CD14-positive monocyte (primary cell): ENCODE results near the gene RTN4IP1. TPM values are rescaled to one million over a fixed set of nuclear protein-coding genes. Genes with fewer than 3 reads are reported as not detected.

Experiments used
- DNase-seq, 3 donors: peaks; one replicate each; pipeline ENCODE4 v3.0.0-alpha.2; 2011 to 2022
- H2AFZ ChIP-seq: 2 replicates; pipeline ENCODE4 v1.6.0; 2012; ENCODE audit warnings: mild to moderate bottlenecking, low read depth, low read length, inconsistent platforms; ENCODE audit not compliant: insufficient read depth, poor library complexity, severe bottlenecking
- H3K27ac ChIP-seq, 2 donors: 1 replicate in 1 of 2; 2 replicates in 1 of 2; pipeline ENCODE4 v1.5.1; 2012 to 2013; ENCODE audit warnings: low read length in 2 of 2, control low read depth in 1 of 2, inconsistent platforms in 1 of 2, low read depth in 1 of 2, mild to moderate bottlenecking in 1 of 2
- H3K27me3 ChIP-seq, 2 donors: one replicate each; pipeline versions ENCODE4 v1.6.0 to v1.6.1; 2011 to 2013; ENCODE audit warnings: low read length in 2 of 2; ENCODE audit not compliant: control insufficient read depth in 2 of 2, insufficient read depth in 2 of 2
- H3K36me3 ChIP-seq, 2 donors: replicated peaks in 1 of 2; 1 replicate in 1 of 2; 2 replicates in 1 of 2; pipeline versions ENCODE4 v1.5.1 to v1.6.1; 2012 to 2013; ENCODE audit warnings: low read length in 2 of 2, control low read depth in 1 of 2, inconsistent platforms in 1 of 2, mild to moderate bottlenecking in 1 of 2; ENCODE audit not compliant: insufficient read depth in 2 of 2, control insufficient read depth in 1 of 2
- H3K4me1 ChIP-seq, 2 donors: 1 replicate in 1 of 2; 2 replicates in 1 of 2; pipeline versions ENCODE4 v1.5.1 to v1.6.1; 2012 to 2013; ENCODE audit warnings: low read length in 2 of 2, control low read depth in 1 of 2, inconsistent platforms in 1 of 2, mild to moderate bottlenecking in 1 of 2, moderate library complexity in 1 of 2; ENCODE audit not compliant: insufficient read depth in 2 of 2, control insufficient read depth in 1 of 2
- H3K4me2 ChIP-seq: replicated peaks from 2 replicates; pipeline ENCODE3; 2012; ENCODE audit warnings: low read length, moderate library complexity, mild to moderate bottlenecking; ENCODE audit not compliant: poor library complexity, severe bottlenecking; ENCODE audit errors: extremely low read depth
- H3K4me3 ChIP-seq, 3 experiments: fragments of 200-600 bp in 1 of 3; sonication (generic) in 1 of 3; replicated peaks in 1 of 3; 1 replicate in 2 of 3; 2 replicates in 1 of 3; pipeline ENCODE4 v1.5.1; 2011 to 2013; ENCODE audit warnings: low read length in 3 of 3, mild to moderate bottlenecking in 3 of 3, control low read depth in 2 of 3, low read depth in 2 of 3, inconsistent platforms in 1 of 3, moderate library complexity in 1 of 3
- H3K79me2 ChIP-seq: 2 replicates; pipeline ENCODE4 v1.6.0; 2012; ENCODE audit warnings: mild to moderate bottlenecking, control low read depth, inconsistent platforms, low read length, moderate library complexity; ENCODE audit not compliant: insufficient read depth
- H3K9ac ChIP-seq: 2 replicates; pipeline ENCODE4 v1.6.0; 2017; ENCODE audit warnings: low read length, mild to moderate bottlenecking; ENCODE audit not compliant: insufficient read depth, poor library complexity, severe bottlenecking
- H3K9me3 ChIP-seq, 2 donors: replicated peaks in 1 of 2; 1 replicate in 1 of 2; 2 replicates in 1 of 2; pipeline versions ENCODE4 v1.5.1 to v1.6.1; 2012 to 2013; ENCODE audit warnings: low read length in 2 of 2, control low read depth in 1 of 2; ENCODE audit not compliant: control insufficient read depth in 1 of 2, insufficient read depth in 1 of 2
- H4K20me1 ChIP-seq: 2 replicates; pipeline ENCODE4 v1.6.0; 2012; ENCODE audit warnings: mild to moderate bottlenecking, low read length, control low read depth, moderate library complexity; ENCODE audit not compliant: insufficient read depth
- H3K27ac Mint-ChIP-seq, 7 donors: one replicate each; pipeline ENCODE4 v1.8.0; 2020; ENCODE audit warnings: mild to moderate bottlenecking in 7 of 7, mixed read lengths in 7 of 7, moderate library complexity in 6 of 7, inconsistent platforms in 2 of 7
- H3K27me3 Mint-ChIP-seq, 3 donors: one replicate each; pipeline ENCODE4 v1.8.0; 2021 to 2022; ENCODE audit warnings: low read depth in 3 of 3, mild to moderate bottlenecking in 3 of 3, mixed read lengths in 3 of 3, moderate library complexity in 3 of 3, inconsistent platforms in 1 of 3
- H3K36me3 Mint-ChIP-seq, 2 donors: one replicate each; pipeline ENCODE4 v1.8.0; 2020; ENCODE audit warnings: mixed read lengths in 2 of 2, inconsistent platforms in 1 of 2, mild to moderate bottlenecking in 1 of 2
- H3K4me1 Mint-ChIP-seq: one replicate; pipeline ENCODE4 v1.8.0; 2020; ENCODE audit warnings: mild to moderate bottlenecking, mixed read lengths
- H3K4me3 Mint-ChIP-seq, 2 donors: one replicate each; pipeline ENCODE4 v1.8.0; 2020; ENCODE audit warnings: mild to moderate bottlenecking in 2 of 2, mixed read lengths in 2 of 2, moderate library complexity in 1 of 2
- H3K9me3 Mint-ChIP-seq, 7 donors: one replicate each; pipeline ENCODE4 v1.8.0; 2020 to 2022; ENCODE audit warnings: mixed read lengths in 7 of 7, mild to moderate bottlenecking in 6 of 7, moderate library complexity in 6 of 7, inconsistent platforms in 2 of 7
- CTCF ChIP-seq: fragments of 200-600 bp; IDR thresholded peaks from one replicate; pipeline ENCODE4 v1.8.0; 2022; ENCODE audit warnings: antibody characterized with exemption, mild to moderate bottlenecking
- WGBS: methylation state at CpG from one replicate; pipeline ENCODE4 v1.1.5; 2013; ENCODE audit warnings: missing lambda C conversion rate; ENCODE audit not compliant: insufficient coverage; 5-methylcytosine and 5-hydroxymethylcytosine counted together
- intact Hi-C, 2 donors: fragments of 100-400 bp; cut with micrococcal nuclease; formaldehyde crosslinking; loops; one replicate each; pipeline versions ENCODE4 v1.15.0 to v1.15.1; 2023
- polyA plus RNA-seq, 3 donors: library from polyadenylated mRNA; depleted of rRNA in 1 of 3; unstranded in 2 of 3; stranded (reverse) in 1 of 3; fragments of 300-500 nt in 2 of 3; fragments of >200 nt in 1 of 3; fragmentation: Illumina TruSeq in 2 of 3; gene quantifications; 1 replicate in 2 of 3; 2 replicates in 1 of 3; pipeline ENCODE4 v1.2.3, GENCODE V29; 2012 to 2021

RTN4IP1 gene
- polyA plus RNA-seq, 3 donors = 3.5 to 6.7 (median 4.5) TPM

- Mint-ChIP-seq H3K4me3 (no peak overlapping the region), H3K27me3 (no peaks in the 10 kb centered on the region), H3K9me3 (no peaks in the 10 kb centered on the region), H3K27ac (peak overlapping the region; percentile 51 to 88 (median 75)), H3K4me1 (peaks cover 36% of the 10 kb centered on the region), H3K36me3 (peaks cover 60 to 78% of the 10 kb centered on the region in 2 donors)
- no peak for TF ChIP-seq CTCF
- Histone ChIP-seq H3K36me3 (peaks cover 66 to 74% of the 10 kb centered on the region in 2 donors), H3K9ac (no peak overlapping the region), H3K79me2 (peaks cover 52% of the 10 kb centered on the region), H3K9me3 (no peaks in the 10 kb centered on the region), H3K4me2 (no peak overlapping the region), H3K27ac (peak overlapping the region in 1 of 2 donors; percentile 67), H4K20me1 (no peaks in the 10 kb centered on the region), H3K27me3 (no peaks in the 10 kb centered on the region), H3K4me3 (no peak overlapping the region), H2AFZ (no peak overlapping the region), H3K4me1 (peaks cover 32 to 37% of the 10 kb centered on the region in 2 donors)
- DNase-seq = peak; percentile 42 to 79 (median 63)
- WGBS = no CpG with 5 or more reads among the region's 2 CpGs
- intact Hi-C loops = no loop called here
These were observed 71.5 kb downstream of the RTN4IP1 start for GRCh38 chr6:106557837-106558236.

- Mint-ChIP-seq H3K27me3 (no peaks in the 10 kb centered on the region), H3K4me3 (no peak overlapping the region), H3K27ac (peak overlapping the region in 1 of 7 donors; percentile 57), H3K4me1 (peaks cover 23% of the 10 kb centered on the region), H3K36me3 (peaks cover 65 to 84% of the 10 kb centered on the region in 2 donors), H3K9me3 (no peaks in the 10 kb centered on the region)
- Histone ChIP-seq H2AFZ (no peak overlapping the region), H3K4me3 (no peak overlapping the region), H3K9ac (no peak overlapping the region), H3K36me3 (peaks cover 76 to 77% of the 10 kb centered on the region in 2 donors), H3K9me3 (no peaks in the 10 kb centered on the region), H4K20me1 (no peaks in the 10 kb centered on the region), H3K27me3 (no peaks in the 10 kb centered on the region), H3K4me2 (no peak overlapping the region), H3K4me1 (peaks cover 19 to 24% of the 10 kb centered on the region in 2 donors), H3K79me2 (peaks cover 64% of the 10 kb centered on the region), H3K27ac (peak overlapping the region in 1 of 2 donors; percentile 43)
- WGBS = no CpG with 5 or more reads among the region's 3 CpGs
- DNase-seq = peak in 1 of 3 donors; percentile 40
- peak; percentile 67 for TF ChIP-seq CTCF
- intact Hi-C loops = no loop called here
These were observed 72.8 kb downstream of the RTN4IP1 start for GRCh38 chr6:106556368-106556960.
